GM21360 (cell line): ENCODE measurements around the gene LAD1.

Source experiments
- ATAC-seq: cut with Tn5 transposase; IDR thresholded peaks from one replicate; pipeline ENCODE4 v1.9.1; 2021; ENCODE audit warnings: mild to moderate bottlenecking, moderate library complexity; ENCODE audit not compliant: unreplicated experiment

Gene LAD1

GRCh38 chr1:201351617-201352016 is 47.5 kb downstream of the LAD1 start:
- ATAC-seq = no peak

DNA sequence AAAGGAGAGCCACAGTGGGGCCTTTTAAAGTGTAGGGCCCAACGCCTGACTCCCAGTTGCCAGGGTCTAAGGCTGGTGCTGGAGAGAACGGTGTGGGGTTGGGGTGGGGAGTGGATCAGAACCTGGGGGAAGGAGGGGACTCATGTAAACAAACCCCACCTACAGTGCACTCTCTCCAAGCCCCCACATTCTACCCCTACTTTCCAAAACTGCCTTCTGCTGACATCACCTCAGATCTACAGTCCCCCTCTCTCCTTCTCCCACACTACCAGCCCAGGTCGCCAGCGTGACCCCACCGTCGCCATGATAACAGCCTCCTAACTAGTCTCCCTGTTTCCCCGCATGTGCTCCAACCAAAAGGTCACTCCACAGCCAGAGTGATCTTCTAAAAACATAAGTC is 48.2 kb downstream of the LAD1 start:
- ATAC-seq = no peak

DNA sequence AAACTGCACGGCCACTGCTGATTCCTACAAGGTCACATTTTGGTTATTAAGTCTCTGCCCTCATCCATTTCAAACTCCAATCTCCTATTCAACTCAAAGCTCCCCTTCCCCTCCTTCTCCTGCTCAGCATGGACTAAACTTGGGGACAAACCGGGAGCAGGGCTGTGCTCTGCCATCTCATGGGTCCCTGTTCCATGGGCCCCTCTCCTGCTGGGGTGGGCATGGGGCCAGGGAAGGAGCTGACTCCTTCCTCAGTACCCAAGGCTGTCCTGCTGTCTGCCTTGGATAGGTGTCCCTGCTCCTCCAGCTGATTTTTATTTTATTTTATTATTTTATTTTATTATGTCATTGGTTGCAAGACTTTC is 48.8 kb downstream of the LAD1 start:
- no peak for ATAC-seq

GRCh38 chr1:201349092-201349491 is 50.0 kb downstream of the LAD1 start:
- no peak for ATAC-seq

GRCh38 chr1:201348211-201348566 is 50.9 kb downstream of the LAD1 start:
- no peak for ATAC-seq

DNA sequence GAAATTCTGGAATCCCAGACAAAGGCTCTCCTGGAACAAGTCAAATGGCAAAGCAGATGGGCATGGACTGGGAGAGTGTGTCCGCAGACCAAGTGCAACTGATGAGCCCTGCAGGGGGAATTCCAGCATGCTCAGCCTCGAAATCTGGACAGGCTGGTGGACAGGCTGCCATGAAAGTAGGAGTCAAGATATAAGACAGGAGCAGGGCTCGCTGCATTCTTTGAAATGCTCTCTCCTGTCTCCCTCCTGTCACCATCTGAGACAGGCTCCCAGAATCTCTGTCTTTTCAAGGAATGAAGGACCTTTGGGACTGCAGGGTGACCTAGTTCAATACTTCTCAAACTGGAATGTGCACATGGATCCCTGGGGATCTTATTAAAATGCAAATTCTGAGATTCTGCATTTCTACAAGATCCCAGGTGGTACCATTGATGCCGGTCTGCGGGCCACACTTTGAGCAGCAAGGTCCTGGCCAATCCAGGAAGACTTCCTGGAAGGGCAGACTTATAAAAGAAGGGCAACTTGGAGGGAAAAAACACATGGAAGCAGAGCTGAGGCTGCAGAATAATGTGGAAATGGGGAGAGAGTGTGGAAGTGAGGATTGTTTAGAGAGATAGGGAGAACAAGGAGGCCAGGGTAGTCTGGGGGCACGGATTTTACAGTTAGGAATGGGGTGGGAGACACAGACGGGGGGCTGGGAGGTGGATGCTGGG is 51.5 kb downstream of the LAD1 start:
- no peak for ATAC-seq

DNA sequence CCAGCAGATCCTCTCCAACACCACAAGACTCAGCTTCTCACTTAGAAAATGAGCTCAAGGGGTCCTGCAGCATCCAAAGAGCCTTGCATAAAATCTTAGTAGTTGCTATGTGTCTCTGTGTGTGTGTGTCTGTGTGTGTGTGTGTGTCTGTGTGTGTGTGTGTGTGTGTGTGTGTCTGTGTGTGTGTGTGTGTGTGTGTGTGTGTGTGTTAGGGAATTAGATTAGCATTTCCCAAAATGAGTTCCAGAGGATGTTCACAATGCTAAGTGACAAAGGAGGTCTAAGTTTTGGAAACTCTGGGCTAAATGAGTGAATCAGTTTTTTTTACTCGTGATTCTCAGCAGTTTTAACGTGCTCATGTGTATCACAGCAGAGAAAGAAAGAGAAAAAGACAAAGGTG is 52.1 kb downstream of the LAD1 start:
- ATAC-seq = no peak

DNA sequence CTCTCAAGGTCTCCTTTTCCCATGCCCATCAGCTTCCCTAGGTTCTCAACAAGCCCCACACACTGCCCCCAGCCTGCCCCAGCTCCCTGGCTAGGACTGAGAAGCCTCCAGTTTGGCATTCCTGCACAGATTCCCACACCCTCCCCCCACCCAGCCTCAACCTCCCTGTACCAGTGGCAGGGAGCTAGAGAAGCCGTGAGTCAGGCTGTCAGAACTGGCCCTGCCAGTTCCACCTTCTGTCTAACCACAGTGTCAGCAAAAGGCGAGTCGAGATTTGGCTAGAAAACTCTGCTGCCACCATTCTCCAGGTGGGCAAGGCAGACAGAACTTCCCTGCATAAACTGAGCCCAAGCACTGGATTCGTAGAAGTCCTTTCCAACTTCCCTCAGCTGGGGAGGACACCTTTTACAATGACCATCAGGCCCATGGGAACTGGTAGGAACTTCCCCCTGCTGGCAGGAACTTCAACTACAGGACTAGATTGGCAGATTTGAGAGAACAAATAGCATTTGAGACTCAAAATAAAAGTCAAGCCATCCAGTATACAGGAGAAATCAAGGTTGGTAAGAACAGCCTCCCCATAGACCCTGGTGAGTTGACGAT is 52.7 kb downstream of the LAD1 start:
- no peak for ATAC-seq

DNA sequence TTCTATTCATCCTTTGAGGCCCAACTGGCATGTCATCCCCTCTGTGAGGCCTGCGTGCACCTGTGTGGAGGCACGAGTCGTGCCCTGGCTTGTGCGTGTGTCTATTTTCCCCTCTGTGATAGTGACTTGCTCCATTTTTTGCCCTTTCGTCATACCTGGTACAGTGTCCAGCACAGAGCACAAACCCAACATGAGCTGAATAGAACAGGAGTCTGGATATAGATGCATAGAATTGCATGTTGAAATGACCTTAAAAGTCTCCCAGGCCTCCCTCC is 54.1 kb downstream of the LAD1 start:
- no peak for ATAC-seq

DNA sequence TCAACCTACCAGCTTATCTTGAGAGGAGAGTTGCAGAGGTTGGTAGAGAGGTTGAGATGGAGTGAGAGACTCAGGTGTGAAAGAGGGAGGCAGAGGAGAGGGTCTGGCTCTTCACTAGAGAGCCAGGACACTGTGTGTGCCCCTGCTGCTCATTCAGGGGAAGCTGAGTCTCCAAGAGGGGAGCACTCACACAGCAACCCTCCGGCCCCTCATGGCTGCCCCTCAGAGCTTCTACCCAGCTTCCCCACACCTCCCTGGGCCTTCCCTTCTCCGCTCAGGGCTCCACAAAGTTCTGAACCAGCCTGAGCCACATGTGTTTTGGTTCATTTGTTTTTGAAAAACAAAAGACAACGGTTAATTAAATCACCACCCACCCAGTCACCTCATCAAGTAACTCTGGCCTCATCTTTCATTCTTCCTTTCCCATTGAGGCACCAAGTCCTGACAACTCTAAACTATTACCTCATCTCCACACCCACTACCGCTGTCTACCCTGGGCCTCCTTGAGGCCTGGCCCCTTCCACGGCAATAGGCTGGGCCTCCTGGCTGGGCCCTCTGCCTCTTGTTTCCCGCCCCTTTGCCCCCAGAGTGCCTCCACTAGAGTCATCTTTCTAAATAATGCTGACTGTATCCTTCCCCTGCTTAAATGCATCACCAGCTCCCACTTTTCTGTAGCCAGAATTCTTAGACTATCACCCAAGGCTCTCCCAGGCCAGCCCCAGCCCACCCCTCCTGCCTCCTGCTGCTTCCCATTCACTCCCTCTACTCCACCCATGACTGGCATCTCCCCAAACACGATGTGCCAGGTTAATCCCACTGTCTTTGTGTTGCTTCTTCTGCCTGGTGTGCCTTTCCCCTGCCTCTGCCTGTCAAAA is 54.7 kb downstream of the LAD1 start:
- ATAC-seq = no peak

- no peak for ATAC-seq
These were observed 57.7 kb downstream of the LAD1 start for GRCh38 chr1:201341377-201341776.

- no peak for ATAC-seq
These were observed 62.2 kb downstream of the LAD1 start for GRCh38 chr1:201336711-201337450.

- ATAC-seq = no peak
These were observed 63.2 kb downstream of the LAD1 start for GRCh38 chr1:201335901-201336300.

GRCh38 chr1:201335174-201335870 is 63.8 kb downstream of the LAD1 start:
- no peak for ATAC-seq

GRCh38 chr1:201334325-201335173 is 64.6 kb downstream of the LAD1 start:
- no peak for ATAC-seq

GRCh38 chr1:201332616-201333335 is 66.3 kb downstream of the LAD1 start:
- ATAC-seq = no peak

- no peak for ATAC-seq
These were observed 67.1 kb downstream of the LAD1 start for GRCh38 chr1:201332021-201332420.

- no peak for ATAC-seq
These were observed 68.0 kb downstream of the LAD1 start for GRCh38 chr1:201331166-201331565.
